HepG2 (cell line): ENCODE data around the gene LCE2A. TPM values are rescaled to one million over a fixed set of nuclear protein-coding genes. Genes with fewer than 3 reads are reported as not detected.

Source experiments
- ATAC-seq: fragments of 200-7000 bp; cut with Tn5 transposase; 3 replicates; pipeline ENCODE4 v1.9.1; 2020; ENCODE audit warnings: mild to moderate bottlenecking, moderate library complexity
- BruUV-seq: library from RNA; stranded (reverse); fragments of 400-500 nt; replicated peaks from 2 replicates; lab custom pipeline; 2021; lab: Mats Ljungman, UMichigan
- CTCF ChIA-PET: fragments of 300-600 bp; formaldehyde crosslinking; extraction: SDS; loops from one replicate; lab custom pipeline; 2021; ENCODE audit warnings: low total read pairs, inconsistent platforms, low intra/inter-chr PET ratio; lab: Yijun Ruan, JAX
- POLR2A ChIA-PET: fragments of 350-600 bp; sonication (Branson Sonifier 250); formaldehyde crosslinking; loops from one replicate; lab custom pipeline; 2020; ENCODE audit warnings: antibody characterized with exemption, inconsistent platforms; lab: Yijun Ruan, JAX
- DNase-seq: peaks from one replicate; pipeline ENCODE4 v3.0.0-alpha.2; 2015; ENCODE audit warnings: low spot score
- FAIRE-seq: peaks from 3 replicates; lab custom pipeline; 2011; peaks lifted over from hg19 to GRCh38; lab: Jason Lieb, UNC
- H2AFZ ChIP-seq: one replicate; pipeline ENCODE4 v1.6.1; 2011; ENCODE audit warnings: low read length, inconsistent platforms
- H3K27ac ChIP-seq: fragments of 300-600 bp; 3 replicates; pipeline ENCODE4 v1.8.0; 2011; ENCODE audit warnings: mixed run types, mild to moderate bottlenecking, mixed read lengths, low read length, inconsistent platforms; ENCODE audit not compliant: insufficient read depth; ENCODE audit errors: extremely low read length
- H3K27me3 ChIP-seq, 2 experiments: fragments of 200-600 bp in 1 of 2; 2 replicates in 1 of 2; 3 replicates in 1 of 2; pipeline versions ENCODE4 v1.6.0 to v1.8.0; 2011; ENCODE audit warnings: low read length in 2 of 2, mild to moderate bottlenecking in 2 of 2, moderate library complexity in 2 of 2, inconsistent platforms in 1 of 2; ENCODE audit not compliant: insufficient read depth in 2 of 2, control insufficient read depth in 1 of 2
- H3K36me3 ChIP-seq, 2 experiments: fragments of 200-600 bp in 1 of 2; replicated peaks in 1 of 2; 2 replicates in 1 of 2; 3 replicates in 1 of 2; pipeline versions ENCODE4 v1.5.1 to v1.8.0; 2011; ENCODE audit warnings: low read length in 2 of 2, inconsistent platforms in 1 of 2; ENCODE audit not compliant: insufficient read depth in 2 of 2, control insufficient read depth in 1 of 2
- H3K4me1 ChIP-seq: 2 replicates; pipeline ENCODE4 v1.5.1; 2012; ENCODE audit warnings: low read length, inconsistent platforms; ENCODE audit not compliant: insufficient read depth
- H3K4me2 ChIP-seq: 2 replicates; pipeline ENCODE4 v1.6.0; 2011; ENCODE audit warnings: low read depth, low read length, inconsistent platforms
- H3K4me3 ChIP-seq, 3 experiments: fragments of 200-600 bp in 1 of 3; sonication (generic), shearing (Covaris generic) in 1 of 3; replicated peaks in 1 of 3; 2 replicates each; pipeline ENCODE4 v1.5.1; 2011 to 2016; ENCODE audit warnings: low read length in 3 of 3, inconsistent platforms in 2 of 3, low read depth in 2 of 3, mild to moderate bottlenecking in 2 of 3, control low read depth in 1 of 3, mixed read lengths in 1 of 3; ENCODE audit not compliant: insufficient read depth in 1 of 3
- H3K79me2 ChIP-seq: one replicate; pipeline ENCODE4 v1.6.1; 2011; ENCODE audit warnings: low read length, inconsistent platforms; ENCODE audit not compliant: insufficient read depth
- H3K9ac ChIP-seq: 2 replicates; pipeline ENCODE4 v1.6.0; 2011; ENCODE audit warnings: mild to moderate bottlenecking, low read depth, low read length, inconsistent platforms; ENCODE audit not compliant: insufficient read depth
- H3K9me3 ChIP-seq: 2 replicates; pipeline ENCODE4 v1.5.1; 2012; ENCODE audit warnings: mild to moderate bottlenecking, low read length
- H4K20me1 ChIP-seq: 2 replicates; pipeline ENCODE4 v1.6.0; 2011; ENCODE audit warnings: inconsistent platforms, mild to moderate bottlenecking, low read length, moderate library complexity; ENCODE audit not compliant: insufficient read depth
- AHR ChIP-seq: IDR thresholded peaks from 2 replicates; pipeline ENCODE4 v1.6.1; 2018; ENCODE audit warnings: missing genetic modification reagents, missing compliant biosample characterization
- CENPX ChIP-seq: sonication (generic); formaldehyde crosslinking; IDR thresholded peaks from 2 replicates; pipeline ENCODE4 v1.9.0; 2021; ENCODE audit warnings: mild to moderate bottlenecking, missing genetic modification reagents, moderate library complexity
- CHCHD3 ChIP-seq: sonication (generic); formaldehyde crosslinking; IDR thresholded peaks from 2 replicates; pipeline ENCODE4 v1.8.0; 2022; ENCODE audit warnings: mild to moderate bottlenecking, missing genetic modification reagents, moderate library complexity
- GATAD2A ChIP-seq: IDR thresholded peaks from 2 replicates; pipeline ENCODE4 v1.6.1; 2016
- HOXA7 ChIP-seq: sonication (generic); formaldehyde crosslinking; IDR thresholded peaks from 2 replicates; pipeline ENCODE4 v1.8.1; 2022; ENCODE audit warnings: mild to moderate bottlenecking, missing genetic modification reagents, moderate library complexity
- JDP2 ChIP-seq: sonication (generic); formaldehyde crosslinking; IDR thresholded peaks from 2 replicates; pipeline ENCODE4 v1.8.1; 2022; ENCODE audit warnings: missing genetic modification reagents, borderline replicate concordance
- KLF6 ChIP-seq: IDR thresholded peaks from 2 replicates; pipeline ENCODE4 v1.8.0; 2016; ENCODE audit warnings: missing biosample characterization, missing genetic modification reagents
- NFIB ChIP-seq: sonication (generic); formaldehyde crosslinking; IDR thresholded peaks from 2 replicates; pipeline ENCODE4 v1.9.0; 2021; ENCODE audit warnings: missing genetic modification reagents, mild to moderate bottlenecking, borderline replicate concordance
- NFYC ChIP-seq: IDR thresholded peaks from 2 replicates; pipeline ENCODE4 v1.6.1; 2016; ENCODE audit warnings: missing genetic modification reagents, missing compliant biosample characterization
- POGK ChIP-seq: sonication (generic); formaldehyde crosslinking; conservative IDR thresholded peaks from 2 replicates; pipeline ENCODE4 v1.8.0; 2022; ENCODE audit warnings: mild to moderate bottlenecking, moderate library complexity, missing genetic modification reagents
- POLR2G ChIP-seq: fragments of 200-400 bp; formaldehyde crosslinking; IDR thresholded peaks from 2 replicates; pipeline ENCODE4 v1.6.1; 2018; ENCODE audit warnings: mild to moderate bottlenecking, low read depth, low read length, moderate library complexity
- SAP130 ChIP-seq: IDR thresholded peaks from 2 replicates; pipeline ENCODE4 v1.6.1; 2016; ENCODE audit warnings: low read depth
- SMARCE1 ChIP-seq: fragments of 450-650 bp; IDR thresholded peaks from 2 replicates; pipeline ENCODE4 v1.6.1; 2017; ENCODE audit warnings: borderline replicate concordance
- ZNF280B ChIP-seq: sonication (generic); formaldehyde crosslinking; IDR thresholded peaks from 2 replicates; pipeline ENCODE4 v1.5.0; 2020; ENCODE audit warnings: missing genetic modification reagents, mild to moderate bottlenecking, borderline replicate concordance
- ZNF543 ChIP-seq: sonication (generic); formaldehyde crosslinking; IDR thresholded peaks from 2 replicates; pipeline ENCODE4 v1.4.0; 2020; ENCODE audit warnings: mild to moderate bottlenecking, missing genetic modification reagents
- WGBS: methylation state at CpG from one replicate; pipeline ENCODE4 v1.1.6; 2017; ENCODE audit warnings: low lambda C conversion rate; 5-methylcytosine and 5-hydroxymethylcytosine counted together
- in situ Hi-C: cut with HindIII; loops from 2 replicates; pipeline ENCODE4 v1.10.0; 2017; ENCODE audit warnings: low pct_unique_long_range_greater_than_20kb; ENCODE audit not compliant: extremely low pct_ligation_motif_present
- intact Hi-C: fragments of 100-400 bp; cut with micrococcal nuclease; formaldehyde crosslinking; loops from one replicate; pipeline ENCODE4 v1.10.0; 2022; ENCODE audit not compliant: unreplicated experiment
- polyA plus RNA-seq, 8 experiments: library from polyadenylated mRNA; depleted of rRNA in 3 of 8; stranded (reverse) in 7 of 8; unstranded in 1 of 8; fragments of >200 nt; fragmentation: Illumina TruSeq in 4 of 8; extraction: Trizol in 4 of 8; gene quantifications; 2 replicates each; pipeline versions ENCODE4 v1.2.1 to v1.2.3, GENCODE V29; 2011 to 2016; ENCODE audit warnings: low read depth in 4 of 8, missing spikeins in 1 of 8, mixed read lengths in 1 of 8; ENCODE audit not compliant: insufficient read depth in 1 of 8
- total RNA-seq, 5 experiments: library from RNA; depleted of rRNA; stranded (reverse); fragments of >200 nt; fragmentation: Illumina TruSeq; extraction: Trizol; gene quantifications; 2 replicates each; pipeline ENCODE4 v1.2.3, GENCODE V29; 2016; ENCODE audit warnings: low read depth in 1 of 5

Gene LCE2A
- total and polyA plus RNA-seq, 2 of the 13 experiments (the other 11 are each of a cell fraction or from before 2014, with no cell fraction given), result not detected

- TF ChIP-seq NFYC (CRISPR knock-in tag), result no peak
Measured at GRCh38 chr1:152745765-152746444, 47.8 kb downstream of the LCE2A start (continued).

DNA sequence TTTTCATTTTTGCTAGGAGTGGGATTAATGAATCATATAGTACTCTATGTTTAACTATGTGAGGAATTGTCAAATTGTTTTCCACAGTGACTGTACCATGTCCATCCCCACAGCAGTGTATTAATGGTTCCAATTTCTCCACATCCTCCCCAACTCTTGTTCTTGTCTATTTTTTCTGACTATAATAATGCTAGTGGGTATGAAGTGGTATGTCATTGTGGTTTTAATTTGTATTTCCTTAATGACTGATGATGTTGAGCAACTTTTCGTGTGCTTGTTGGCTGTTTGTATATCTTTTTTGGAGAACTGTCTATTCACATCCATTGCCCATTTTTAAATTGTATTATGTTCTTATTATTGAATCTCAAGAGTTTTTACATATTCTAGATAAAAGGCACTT lies 49.7 kb downstream of the LCE2A start:
- CTCF ChIA-PET, result no interaction called here
- intact Hi-C loops (no loop called here), in situ Hi-C loops (no loop called here)
- ATAC-seq (no peak), DNase-seq (no peak), FAIRE-seq (no peak)
- Histone ChIP-seq H3K36me3 (no peaks in the 10 kb centered on the region), H3K79me2 (no peaks in the 10 kb centered on the region), H3K4me1 (peaks cover 19% of the 10 kb centered on the region), H3K9ac (no peak overlapping the region), H3K9me3 (no peaks in the 10 kb centered on the region), H3K27me3 (no peaks in the 10 kb centered on the region), H3K4me3 (no peak overlapping the region), H4K20me1 (no peaks in the 10 kb centered on the region), H3K27ac (no peak overlapping the region), H2AFZ (no peak overlapping the region), H3K4me2 (no peak overlapping the region)
- no TSS peak for BruUV-seq
- TF ChIP-seq ZNF280B (CRISPR knock-in tag) (no peak), CHCHD3 (CRISPR knock-in tag) (no peak), GATAD2A (CRISPR knock-in tag) (no peak), POLR2G (no peak), ZNF543 (CRISPR knock-in tag) (no peak), HOXA7 (no peak), AHR (CRISPR knock-in tag) (no peak), POGK (CRISPR knock-in tag) (no peak), SMARCE1 (no peak), NFIB (CRISPR knock-in tag) (no peak), CENPX (no peak), SAP130 (CRISPR knock-in tag) (no peak), JDP2 (CRISPR knock-in tag) (no peak), KLF6 (CRISPR knock-in tag) (no peak)
- WGBS, result 0% methylated on average over 1 of the region's 1 CpG
- POLR2A ChIA-PET, result no interaction called here
